ENCODE results near the gene MYO15B. TPM values are rescaled to one million over a fixed set of nuclear protein-coding genes. Genes with fewer than 3 reads are reported as not detected.

Gene MYO15B
- polyA plus RNA-seq, 1 donor from 2014 or later, result 2.4 TPM

- Histone ChIP-seq H3K79me2 (replicated peaks; ENCODE audit: insufficient read depth, low read length) (no peaks in the 10 kb centered on the region), H3K9me3 (ENCODE audit: low read length) (no peaks in the 10 kb centered on the region), H3K9me2 (ENCODE audit: insufficient read depth, low read length) (no peaks in the 10 kb centered on the region), H3K36me3 (ENCODE audit: insufficient read depth, low read length) (no peaks in the 10 kb centered on the region), H3K4me2 (ENCODE audit: low read length) (no peak overlapping the region), H3K27me3 (ENCODE audit: insufficient read depth, low read depth, low read length) (no peaks in the 10 kb centered on the region), H3K9ac (ENCODE audit: low read length) (no peak overlapping the region), H2AFZ (ENCODE audit: low read depth, low read length) (no peak overlapping the region), H3K4me3 (ENCODE audit: low read length) (no peak overlapping the region), H4K20me1 (ENCODE audit: insufficient read depth) (no peaks in the 10 kb centered on the region), H3K27ac (ENCODE audit: low read length) (no peak overlapping the region), H3F3A (ENCODE audit: insufficient read depth, low read length, poor library complexity, severe bottlenecking) (no peaks in the 10 kb centered on the region)
- TF ChIP-seq CTCF (IDR thresholded peaks at IDR 0.05; ENCODE audit: poor library complexity, severe bottlenecking) (no peak), TAF1 (IDR thresholded peaks at IDR 0.05; ENCODE audit: low read depth) (no peak), SMC3 (conservative IDR thresholded peaks at IDR 0.05; ENCODE audit: poor library complexity) (no peak), EZH2 (IDR thresholded peaks at IDR 0.05; ENCODE audit: borderline replicate concordance, insufficient read depth, low read length, poor library complexity, severe bottlenecking) (no peak), MXI1 (conservative IDR thresholded peaks at IDR 0.05; ENCODE audit: poor library complexity, severe bottlenecking) (no peak), EP300 (conservative IDR thresholded peaks at IDR 0.05; ENCODE audit: poor library complexity, severe bottlenecking) (no peak), REST (IDR thresholded peaks at IDR 0.05; ENCODE audit: borderline replicate concordance) (no peak), POLR2AphosphoS5 (IDR thresholded peaks at IDR 0.05) (no peak), RAD21 (conservative IDR thresholded peaks at IDR 0.05) (no peak)
Measured at GRCh38 chr17:75568412-75569255, 19.0 kb upstream of the MYO15B start.

- no peak for TF ChIP-seq POLR2AphosphoS5 (IDR thresholded peaks at IDR 0.05)
- TF ChIP-seq SMC3 (conservative IDR thresholded peaks at IDR 0.05; ENCODE audit: poor library complexity), result no peak
- Histone ChIP-seq H3K27ac (ENCODE audit: low read length) (no peak overlapping the region), H3K27me3 (ENCODE audit: insufficient read depth, low read depth, low read length) (no peaks in the 10 kb centered on the region), H3F3A (ENCODE audit: insufficient read depth, low read length, poor library complexity, severe bottlenecking) (no peaks in the 10 kb centered on the region), H3K4me3 (ENCODE audit: low read length) (no peak overlapping the region), H3K9me2 (ENCODE audit: insufficient read depth, low read length) (no peaks in the 10 kb centered on the region), H3K9me3 (ENCODE audit: low read length) (no peaks in the 10 kb centered on the region), H4K20me1 (ENCODE audit: insufficient read depth) (no peaks in the 10 kb centered on the region), H3K9ac (ENCODE audit: low read length) (no peak overlapping the region), H3K36me3 (ENCODE audit: insufficient read depth, low read length) (no peaks in the 10 kb centered on the region), H2AFZ (ENCODE audit: low read depth, low read length) (no peak overlapping the region), H3K79me2 (replicated peaks; ENCODE audit: insufficient read depth, low read length) (no peaks in the 10 kb centered on the region), H3K4me2 (ENCODE audit: low read length) (no peak overlapping the region)
Measured at GRCh38 chr17:75570034-75570676, 17.4 kb upstream of the MYO15B start.
